ENCODE results near the gene PLK2. TPM values are rescaled to one million over a fixed set of nuclear protein-coding genes. Genes with fewer than 3 reads are reported as not detected.

The PLK2 gene
- total and polyA plus RNA-seq, 2 of the 4 experiments (the other 2 are of a cell fraction) = 129 to 337 TPM

- H3K14ac ChIP-seq (replicated peaks; ENCODE audit: low read depth, low read length) = no peak overlapping the region
- no peaks in the 10 kb centered on the region for H3K9me3 ChIP-seq (ENCODE audit: control insufficient read depth, insufficient read depth, low read length)
- no peak overlapping the region for H3K9ac ChIP-seq (ENCODE audit: low read depth, low read length)
- H2BK20ac ChIP-seq (ENCODE audit: low read depth, low read length) = no peak overlapping the region
- H3K27me3 ChIP-seq (ENCODE audit: control insufficient read depth, insufficient read depth, low read length) = no peaks in the 10 kb centered on the region
- H3K9me1 ChIP-seq (ENCODE audit: insufficient read depth, low read length) = no peaks in the 10 kb centered on the region
- H2AFZ ChIP-seq (replicated peaks; ENCODE audit: low read length, poor library complexity) = no peak overlapping the region
- H3K79me1 ChIP-seq (ENCODE audit: low read depth in 1 of 2, low read length in 2 of 2) = no peaks in the 10 kb centered on the region
- POLR2A ChIA-PET (ENCODE audit: unreplicated experiment) = no interaction called here
- no peaks in the 10 kb centered on the region for H3K4me1 ChIP-seq (ENCODE audit: control insufficient read depth, insufficient read depth, low read length)
- H2AK9ac ChIP-seq (replicated peaks; ENCODE audit: low read depth, low read length, poor library complexity) = no peak overlapping the region
- no peak overlapping the region for H3K56ac ChIP-seq (ENCODE audit: extremely low read depth, insufficient read depth, low read length)
- dilution Hi-C loops (cut with HindIII; ENCODE audit: low sequenced_read_pairs, unreplicated experiment) = loop anchor here (25.0 kb wide), 1 partner anchor 652 kb away; no protein-coding TSS in a partner anchor
- H3K4me2 ChIP-seq (ENCODE audit: low read depth, low read length) = no peak overlapping the region
- no peak overlapping the region for H4K5ac ChIP-seq (ENCODE audit: low read depth, low read length)
- no peak overlapping the region for H4K91ac ChIP-seq (ENCODE audit: insufficient read depth, low read depth, low read length)
- H3K36me3 ChIP-seq (ENCODE audit: control insufficient read depth, insufficient read depth, low read length) = no peaks in the 10 kb centered on the region
- no peak overlapping the region for H3K4ac ChIP-seq (ENCODE audit: low read depth, low read length)
- no peak overlapping the region for H3K27ac ChIP-seq (ENCODE audit: insufficient read depth, low read length)
- no peak overlapping the region for H4K8ac ChIP-seq (ENCODE audit: low read depth in 2 of 2, low read length in 2 of 2)
- H2AK5ac ChIP-seq (ENCODE audit: low read depth, low read length) = no peak overlapping the region
- H2BK5ac ChIP-seq (ENCODE audit: low read depth, low read length, poor library complexity, severe bottlenecking) = no peak overlapping the region
- no peak overlapping the region for H3K4me3 ChIP-seq (ENCODE audit: insufficient read depth, low read depth, low read length)
- 100% methylated on average over 3 of the region's 5 CpGs; no CpG with 5 or more reads in 1 of the 2 experiments for WGBS, 2 experiments (ENCODE audit: extremely low coverage in 2 of 2, insufficient read length in 1 of 2)
- TF ChIP-seq RFX5 (IDR thresholded peaks at IDR 0.05; ENCODE audit: low read depth, low read length) (no peak), CTCF (conservative IDR thresholded peaks at IDR 0.05; ENCODE audit: low read depth, low read length) (no peak), CEBPB (IDR thresholded peaks at IDR 0.05; ENCODE audit: low read depth, low read length) (no peak), NFE2L2 (IDR thresholded peaks at IDR 0.05; ENCODE audit: low read depth, low read length) (no peak), MAZ (IDR thresholded peaks at IDR 0.05; ENCODE audit: borderline replicate concordance, low read depth, low read length) (no peak), CHD1 (IDR thresholded peaks at IDR 0.05; ENCODE audit: low read depth, low read length) (no peak), SMC3 (IDR thresholded peaks at IDR 0.05; ENCODE audit: low read depth, low read length) (no peak), RCOR1 (IDR thresholded peaks at IDR 0.05; ENCODE audit: insufficient replicate concordance, low read length) (no peak), MXI1 (IDR thresholded peaks at IDR 0.05; ENCODE audit: borderline replicate concordance, low read depth, low read length) (no peak), FOS (IDR thresholded peaks at IDR 0.05; ENCODE audit: low read depth, low read length) (no peak), RAD21 (IDR thresholded peaks at IDR 0.05; ENCODE audit: low read length) (no peak), USF2 (IDR thresholded peaks at IDR 0.05; ENCODE audit: low read depth, low read length) (no peak), MAFK (IDR thresholded peaks at IDR 0.05; ENCODE audit: low read depth, low read length) (no peak), BHLHE40 (IDR thresholded peaks at IDR 0.05; ENCODE audit: low read depth, low read length) (no peak), POLR2A (IDR thresholded peaks at IDR 0.05; ENCODE audit: low read depth, low read length) (no peak)
- TF ChIP-seq, protein P1, sequence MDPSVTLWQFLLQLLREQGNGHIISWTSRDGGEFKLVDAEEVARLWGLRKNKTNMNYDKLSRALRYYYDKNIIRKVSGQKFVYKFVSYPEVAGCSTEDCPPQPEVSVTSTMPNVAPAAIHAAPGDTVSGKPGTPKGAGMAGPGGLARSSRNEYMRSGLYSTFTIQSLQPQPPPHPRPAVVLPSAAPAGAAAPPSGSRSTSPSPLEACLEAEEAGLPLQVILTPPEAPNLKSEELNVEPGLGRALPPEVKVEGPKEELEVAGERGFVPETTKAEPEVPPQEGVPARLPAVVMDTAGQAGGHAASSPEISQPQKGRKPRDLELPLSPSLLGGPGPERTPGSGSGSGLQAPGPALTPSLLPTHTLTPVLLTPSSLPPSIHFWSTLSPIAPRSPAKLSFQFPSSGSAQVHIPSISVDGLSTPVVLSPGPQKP (IDR thresholded peaks at IDR 0.05; ENCODE audit: borderline replicate concordance, low read depth, low read length) = no peak
- no peak overlapping the region for H2BK120ac ChIP-seq (ENCODE audit: low read depth, low read length)
- no peak for ATAC-seq (ENCODE audit: low read depth)
- CTCF ChIA-PET = no interaction called here
- H2BK15ac ChIP-seq (ENCODE audit: low read depth, low read length) = no peak overlapping the region
- H3K23ac ChIP-seq (ENCODE audit: low read depth, low read length) = no peak overlapping the region
- DNase-seq = no peak
- no peak overlapping the region for H3K18ac ChIP-seq (ENCODE audit: low read depth, low read length)
- no peaks in the 10 kb centered on the region for H4K20me1 ChIP-seq (ENCODE audit: insufficient read depth, low read length)
- intact Hi-C loops (cut with micrococcal nuclease) = no loop called here
- no TSS peak for BruUV-seq (replicated peaks)
- in situ Hi-C loops (cut with MboI; ENCODE audit: low sequenced_read_pairs) = no loop called here
Observed at GRCh38 chr5:58439094-58439644, 20.7 kb downstream of the PLK2 start.

Measured in IMR-90 (cell line).